Mesothelial cell of epicardium (in vitro differentiated cells): ENCODE results near the gene ADD2. TPM values are rescaled to one million over a fixed set of nuclear protein-coding genes. Genes with fewer than 3 reads are reported as not detected.

Experiments used
- DNase-seq, 2 experiments: peaks; one replicate each; pipeline ENCODE4 v3.0.0; 2021; ENCODE audit warnings: low spot score in 2 of 2; ENCODE audit not compliant: unreplicated experiment in 2 of 2
- H3K27ac Mint-ChIP-seq: 2 replicates; pipeline ENCODE4 v1.8.0; 2021; ENCODE audit warnings: mixed read lengths
- H3K27me3 Mint-ChIP-seq: 2 replicates; pipeline ENCODE4 v1.8.0; 2021; ENCODE audit warnings: low read depth, mixed read lengths
- H3K36me3 Mint-ChIP-seq: 2 replicates; pipeline ENCODE4 v1.8.0; 2021; ENCODE audit warnings: mixed read lengths
- H3K4me1 Mint-ChIP-seq: 2 replicates; pipeline ENCODE4 v1.8.0; 2021; ENCODE audit warnings: mixed read lengths
- H3K4me3 Mint-ChIP-seq: 2 replicates; pipeline ENCODE4 v1.8.0; 2021; ENCODE audit warnings: mild to moderate bottlenecking, moderate library complexity, mixed read lengths
- H3K9me3 Mint-ChIP-seq: 2 replicates; pipeline ENCODE4 v1.8.0; 2021; ENCODE audit warnings: mixed read lengths
- total RNA-seq: library from RNA; stranded (reverse); gene quantifications from 3 replicates; pipeline ENCODE4 v1.2.1, GENCODE V29; 2021
- TF ChIP-seq, protein P1 (sequence below): fragments of 200-600 bp; sonication (generic); IDR thresholded peaks from one replicate; pipeline ENCODE4 v1.5.0; 2021; ENCODE audit warnings: antibody characterized with exemption; ENCODE audit not compliant: unreplicated experiment

Gene ADD2
- total RNA-seq, 1 donor from 2014 or later: 1.3 TPM

DNA sequence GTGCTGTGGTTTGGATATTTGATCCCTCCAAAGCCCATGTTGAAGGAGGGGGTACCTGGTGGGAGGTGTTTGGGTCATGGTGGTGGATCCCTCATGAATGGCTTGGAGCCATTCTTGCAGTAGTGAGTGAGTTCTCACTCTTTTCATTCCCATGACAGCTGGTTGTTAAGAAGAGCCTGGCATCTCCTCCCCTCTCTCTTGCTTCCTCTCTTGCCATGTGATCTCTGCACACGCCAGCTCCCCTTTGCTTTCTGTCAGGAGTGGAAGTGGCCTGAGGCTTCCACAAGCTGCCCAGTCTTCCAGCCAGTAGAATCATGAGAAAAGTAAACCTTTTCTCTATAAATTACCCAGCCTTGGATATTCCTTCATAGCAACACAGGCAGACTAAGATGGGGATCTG is 8.6 kb downstream of the ADD2 start:
- Mint-ChIP-seq H3K9me3 (no peaks in the 10 kb centered on the region), H3K4me1 (no peaks in the 10 kb centered on the region), H3K36me3 (no peaks in the 10 kb centered on the region), H3K27ac (no peak overlapping the region), H3K4me3 (no peak overlapping the region), H3K27me3 (peaks cover 46% of the 10 kb centered on the region)
- no peak for DNase-seq
- TF ChIP-seq, protein P1, sequence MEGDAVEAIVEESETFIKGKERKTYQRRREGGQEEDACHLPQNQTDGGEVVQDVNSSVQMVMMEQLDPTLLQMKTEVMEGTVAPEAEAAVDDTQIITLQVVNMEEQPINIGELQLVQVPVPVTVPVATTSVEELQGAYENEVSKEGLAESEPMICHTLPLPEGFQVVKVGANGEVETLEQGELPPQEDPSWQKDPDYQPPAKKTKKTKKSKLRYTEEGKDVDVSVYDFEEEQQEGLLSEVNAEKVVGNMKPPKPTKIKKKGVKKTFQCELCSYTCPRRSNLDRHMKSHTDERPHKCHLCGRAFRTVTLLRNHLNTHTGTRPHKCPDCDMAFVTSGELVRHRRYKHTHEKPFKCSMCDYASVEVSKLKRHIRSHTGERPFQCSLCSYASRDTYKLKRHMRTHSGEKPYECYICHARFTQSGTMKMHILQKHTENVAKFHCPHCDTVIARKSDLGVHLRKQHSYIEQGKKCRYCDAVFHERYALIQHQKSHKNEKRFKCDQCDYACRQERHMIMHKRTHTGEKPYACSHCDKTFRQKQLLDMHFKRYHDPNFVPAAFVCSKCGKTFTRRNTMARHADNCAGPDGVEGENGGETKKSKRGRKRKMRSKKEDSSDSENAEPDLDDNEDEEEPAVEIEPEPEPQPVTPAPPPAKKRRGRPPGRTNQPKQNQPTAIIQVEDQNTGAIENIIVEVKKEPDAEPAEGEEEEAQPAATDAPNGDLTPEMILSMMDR: no peak

DNA sequence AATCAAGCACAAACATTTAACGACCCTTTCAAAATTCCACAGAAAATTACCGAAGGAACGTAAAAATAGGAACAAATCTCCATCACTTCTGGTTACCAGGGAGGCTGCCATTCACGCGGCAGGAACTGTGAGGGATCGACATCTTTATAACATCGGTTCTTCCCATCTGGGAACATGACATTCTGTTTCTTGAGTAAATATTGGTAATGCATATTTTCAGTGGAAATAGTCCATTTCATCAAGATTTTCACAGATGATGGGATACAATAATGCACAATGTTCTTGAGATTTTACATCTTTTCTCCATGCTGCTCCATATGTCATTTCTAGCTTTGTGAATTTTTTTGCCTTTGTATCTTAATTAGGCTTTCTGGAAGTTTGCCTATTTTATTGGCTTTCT is 10.0 kb downstream of the ADD2 start:
- TF ChIP-seq, protein P1: no peak
- H3K4me1 Mint-ChIP-seq: no peaks in the 10 kb centered on the region
- no peak overlapping the region for H3K4me3 Mint-ChIP-seq
- no peaks in the 10 kb centered on the region for H3K36me3 Mint-ChIP-seq
- no peak overlapping the region for H3K27ac Mint-ChIP-seq
- peaks cover 40% of the 10 kb centered on the region for H3K27me3 Mint-ChIP-seq
- no peaks in the 10 kb centered on the region for H3K9me3 Mint-ChIP-seq
- no peak for DNase-seq

DNA sequence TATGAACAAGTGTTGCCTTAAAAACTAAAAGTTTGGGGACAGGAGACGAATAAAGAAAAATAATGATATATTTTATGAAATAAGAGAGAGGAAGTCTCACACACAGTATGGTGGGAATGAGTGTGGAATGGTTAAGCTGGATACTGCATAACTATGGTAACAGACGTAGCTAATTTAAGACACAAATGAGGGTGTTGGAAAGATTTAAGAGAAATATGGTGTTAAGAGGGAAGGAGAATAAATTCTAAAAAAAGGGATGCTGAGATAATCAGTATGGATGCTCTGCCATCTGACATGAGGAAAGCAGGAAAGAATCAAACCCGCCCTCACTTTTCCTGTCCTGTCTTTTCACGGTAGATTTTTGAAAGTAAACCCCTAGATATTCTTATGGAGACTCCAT is 10.6 kb downstream of the ADD2 start:
- H3K4me1 Mint-ChIP-seq: no peaks in the 10 kb centered on the region
- H3K27ac Mint-ChIP-seq: no peak overlapping the region
- H3K36me3 Mint-ChIP-seq: no peaks in the 10 kb centered on the region
- H3K27me3 Mint-ChIP-seq: peaks cover 40% of the 10 kb centered on the region
- H3K9me3 Mint-ChIP-seq: no peaks in the 10 kb centered on the region
- DNase-seq: no peak
- TF ChIP-seq, protein P1: no peak
- H3K4me3 Mint-ChIP-seq: no peak overlapping the region

DNA sequence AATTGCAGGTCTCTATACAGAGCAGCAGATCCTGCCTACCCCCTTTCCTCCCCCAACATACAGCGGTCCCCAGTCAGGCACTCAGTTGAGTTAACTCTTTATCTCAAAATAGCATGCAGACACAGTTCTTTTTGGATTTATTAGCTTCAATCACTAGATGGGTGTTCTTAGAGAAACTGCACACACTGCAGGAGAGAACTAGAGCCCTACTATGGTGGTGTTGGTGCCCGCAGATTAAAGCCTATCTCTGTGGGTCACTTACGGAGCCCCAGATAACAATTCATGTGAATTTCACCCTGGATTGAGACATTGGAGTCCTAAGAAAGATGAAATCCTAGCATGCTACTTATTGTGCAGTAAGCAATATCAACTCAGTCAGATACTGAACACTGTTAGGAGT is 11.9 kb downstream of the ADD2 start:
- Mint-ChIP-seq H3K9me3 (no peaks in the 10 kb centered on the region), H3K36me3 (no peaks in the 10 kb centered on the region), H3K27me3 (peaks cover 40% of the 10 kb centered on the region), H3K4me3 (no peak overlapping the region), H3K4me1 (no peaks in the 10 kb centered on the region), H3K27ac (no peak overlapping the region)
- no peak for DNase-seq
- TF ChIP-seq, protein P1: no peak

DNA sequence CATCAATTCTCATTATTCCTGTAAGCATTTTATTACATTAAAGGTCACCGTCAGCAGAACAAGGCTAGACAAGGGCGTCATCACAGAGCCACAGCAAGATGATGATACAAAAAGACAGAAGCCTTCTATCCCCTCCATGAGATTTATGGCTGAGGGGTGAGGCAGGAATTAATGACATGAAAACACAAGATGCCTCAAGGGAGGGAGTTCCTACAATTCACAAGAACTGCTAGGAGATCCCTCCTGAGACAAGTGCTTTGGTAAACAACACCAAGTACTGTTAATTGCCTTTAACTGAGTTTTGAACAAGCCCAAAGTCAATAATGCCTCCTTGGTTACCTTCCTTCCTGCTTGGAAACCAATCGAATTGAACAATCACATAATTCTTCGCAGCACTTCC is 14.1 kb downstream of the ADD2 start:
- no peaks in the 10 kb centered on the region for H3K9me3 Mint-ChIP-seq

More for the DNA sequence above, 14.1 kb downstream of the ADD2 start:
- H3K4me3 Mint-ChIP-seq: no peak overlapping the region
- DNase-seq: no peak
- no peaks in the 10 kb centered on the region for H3K36me3 Mint-ChIP-seq
- no peaks in the 10 kb centered on the region for H3K4me1 Mint-ChIP-seq
- no peak overlapping the region for H3K27ac Mint-ChIP-seq
- H3K27me3 Mint-ChIP-seq: peaks cover 39% of the 10 kb centered on the region
- TF ChIP-seq, protein P1: no peak
